Measurements from ENCODE around the gene CDKL1.

DNA sequence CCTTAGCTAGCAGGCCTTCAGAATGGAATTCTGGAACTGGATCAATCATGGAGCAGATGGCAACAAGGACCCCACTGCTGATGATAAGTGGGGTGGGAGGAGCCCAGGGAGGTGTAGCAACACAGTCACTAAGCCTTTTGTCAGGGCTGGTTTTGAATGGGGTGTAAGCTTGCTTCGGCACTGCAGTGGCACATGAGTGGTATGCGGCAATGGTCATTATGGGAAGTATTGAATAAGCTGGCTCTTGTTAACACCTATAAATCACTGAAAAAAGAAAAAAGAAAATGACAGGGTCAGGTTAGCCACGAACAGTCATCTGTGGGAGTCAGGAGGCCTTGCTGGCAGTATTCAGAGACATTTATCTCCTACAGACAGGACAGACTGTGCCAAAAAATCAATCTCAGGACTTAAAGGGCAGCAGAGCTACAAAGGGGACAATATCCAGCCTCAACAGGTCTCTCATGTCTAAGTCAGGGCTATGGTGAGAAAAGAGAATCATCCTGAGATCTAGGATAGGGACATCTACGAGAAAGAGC is 19.1 kb downstream of the CDKL1 start:
- TF ChIP-seq ZNF670 (CRISPR knock-in tag; IDR thresholded peaks at IDR 0.05; ENCODE audit: borderline replicate concordance) (no peak), ZNF709 (CRISPR knock-in tag; IDR thresholded peaks at IDR 0.05) (no peak), SIX4 (CRISPR knock-in tag; IDR thresholded peaks at IDR 0.05) (no peak), ZNF530 (CRISPR knock-in tag; IDR thresholded peaks at IDR 0.05; ENCODE audit: low read depth) (no peak), EZH2 (conservative IDR thresholded peaks at IDR 0.05; ENCODE audit: low read depth, low read length) (no peak), POLR2A (IDR thresholded peaks at IDR 0.05; ENCODE audit: insufficient read depth in 1 of 2, low read depth in 2 of 2, low read length in 2 of 2) (no peak), NAIF1 (CRISPR knock-in tag; IDR thresholded peaks at IDR 0.05; ENCODE audit: borderline replicate concordance) (no peak), CREB1 (IDR thresholded peaks at IDR 0.05) (no peak), CREB1 (CRISPR knock-in tag; IDR thresholded peaks at IDR 0.05) (no peak), RARG (CRISPR knock-in tag; IDR thresholded peaks at IDR 0.05; ENCODE audit: low read depth) (no peak)
- TF ChIP-seq, protein P1, sequence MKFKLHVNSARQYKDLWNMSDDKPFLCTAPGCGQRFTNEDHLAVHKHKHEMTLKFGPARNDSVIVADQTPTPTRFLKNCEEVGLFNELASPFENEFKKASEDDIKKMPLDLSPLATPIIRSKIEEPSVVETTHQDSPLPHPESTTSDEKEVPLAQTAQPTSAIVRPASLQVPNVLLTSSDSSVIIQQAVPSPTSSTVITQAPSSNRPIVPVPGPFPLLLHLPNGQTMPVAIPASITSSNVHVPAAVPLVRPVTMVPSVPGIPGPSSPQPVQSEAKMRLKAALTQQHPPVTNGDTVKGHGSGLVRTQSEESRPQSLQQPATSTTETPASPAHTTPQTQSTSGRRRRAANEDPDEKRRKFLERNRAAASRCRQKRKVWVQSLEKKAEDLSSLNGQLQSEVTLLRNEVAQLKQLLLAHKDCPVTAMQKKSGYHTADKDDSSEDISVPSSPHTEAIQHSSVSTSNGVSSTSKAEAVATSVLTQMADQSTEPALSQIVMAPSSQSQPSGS (CRISPR knock-in tag; IDR thresholded peaks at IDR 0.05), result no peak
- TF ChIP-seq, protein P2, sequence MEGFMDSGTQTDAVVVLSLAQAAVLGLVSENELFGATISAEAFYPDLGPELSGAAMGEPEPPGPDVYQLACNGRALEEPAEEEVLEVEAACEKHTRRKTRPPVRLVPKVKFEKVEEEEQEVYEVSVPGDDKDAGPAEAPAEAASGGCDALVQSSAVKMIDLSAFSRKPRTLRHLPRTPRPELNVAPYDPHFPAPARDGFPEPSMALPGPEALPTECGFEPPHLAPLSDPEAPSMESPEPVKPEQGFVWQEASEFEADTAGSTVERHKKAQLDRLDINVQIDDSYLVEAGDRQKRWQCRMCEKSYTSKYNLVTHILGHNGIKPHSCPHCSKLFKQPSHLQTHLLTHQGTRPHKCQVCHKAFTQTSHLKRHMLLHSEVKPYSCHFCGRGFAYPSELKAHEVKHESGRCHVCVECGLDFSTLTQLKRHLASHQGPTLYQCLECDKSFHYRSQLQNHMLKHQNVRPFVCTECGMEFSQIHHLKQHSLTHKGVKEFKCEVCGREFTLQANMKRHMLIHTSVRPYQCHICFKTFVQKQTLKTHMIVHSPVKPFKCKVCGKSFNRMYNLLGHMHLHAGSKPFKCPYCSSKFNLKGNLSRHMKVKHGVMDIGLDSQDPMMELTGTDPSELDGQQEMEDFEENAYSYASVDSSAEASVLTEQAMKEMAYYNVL (CRISPR knock-in tag; IDR thresholded peaks at IDR 0.05; ENCODE audit: borderline replicate concordance), result no peak
